ENCODE results near the gene ERC2.

Gene ERC2

GRCh38 chr3:56484525-56485032 is 16.3 kb upstream of the ERC2 start:
- TF ChIP-seq CTCF (IDR thresholded peaks at IDR 0.05; ENCODE audit: control insufficient read depth, insufficient read depth, low read depth, low read length, missing control alignments) = no peak
- DNase-seq (ENCODE audit: low read depth) = no peak
- H3K4me3 ChIP-seq (ENCODE audit: control insufficient read depth, low read depth, low read length) = no peak overlapping the region

GRCh38 chr3:56484122-56484521 is 15.9 kb upstream of the ERC2 start:
- no peak overlapping the region for H3K4me3 ChIP-seq (ENCODE audit: control insufficient read depth, low read depth, low read length)
- TF ChIP-seq CTCF (IDR thresholded peaks at IDR 0.05; ENCODE audit: control insufficient read depth, insufficient read depth, low read depth, low read length, missing control alignments) = no peak
- DNase-seq (ENCODE audit: low read depth) = no peak

GRCh38 chr3:56477646-56478045 is 9.4 kb upstream of the ERC2 start:
- DNase-seq (ENCODE audit: low read depth) = no peak
- no peak for TF ChIP-seq CTCF (IDR thresholded peaks at IDR 0.05; ENCODE audit: control insufficient read depth, insufficient read depth, low read depth, low read length, missing control alignments)
- H3K4me3 ChIP-seq (ENCODE audit: control insufficient read depth, low read depth, low read length) = no peak overlapping the region

GRCh38 chr3:56476771-56477170 is 8.5 kb upstream of the ERC2 start:
- TF ChIP-seq CTCF (IDR thresholded peaks at IDR 0.05; ENCODE audit: control insufficient read depth, insufficient read depth, low read depth, low read length, missing control alignments) = no peak

GRCh38 chr3:56471771-56472170 is 3.5 kb upstream of the ERC2 start:
- no peak for TF ChIP-seq CTCF (IDR thresholded peaks at IDR 0.05; ENCODE audit: control insufficient read depth, insufficient read depth, low read depth, low read length, missing control alignments)
- DNase-seq (ENCODE audit: low read depth) = no peak
- H3K4me3 ChIP-seq (ENCODE audit: control insufficient read depth, low read depth, low read length) = no peak overlapping the region

More at GRCh38 chr3:56476771-56477170, 8.5 kb upstream of the ERC2 start:
- DNase-seq (ENCODE audit: low read depth) = no peak
- H3K4me3 ChIP-seq (ENCODE audit: control insufficient read depth, low read depth, low read length) = no peak overlapping the region

- DNase-seq (ENCODE audit: low read depth) = no peak
- H3K4me3 ChIP-seq (ENCODE audit: control insufficient read depth, low read depth, low read length) = no peak overlapping the region
- TF ChIP-seq CTCF (IDR thresholded peaks at IDR 0.05; ENCODE audit: control insufficient read depth, insufficient read depth, low read depth, low read length, missing control alignments) = no peak
Measured at GRCh38 chr3:56469141-56469540, 874 bp upstream of the ERC2 start.

GRCh38 chr3:56467801-56468183 is 475 bp downstream of the ERC2 start:
- DNase-seq (ENCODE audit: low read depth) = no peak
- TF ChIP-seq CTCF (IDR thresholded peaks at IDR 0.05; ENCODE audit: control insufficient read depth, insufficient read depth, low read depth, low read length, missing control alignments) = no peak
- H3K4me3 ChIP-seq (ENCODE audit: control insufficient read depth, low read depth, low read length) = peak overlapping the region; percentile 28

Measured in AG09309 (cell line).